ENCODE data around the gene BNC2. TPM values are rescaled to one million over a fixed set of nuclear protein-coding genes. Genes with fewer than 3 reads are reported as not detected.
A peak's percentile ranks its signal among the peaks of the same experiment; 100 is the strongest.

Gene BNC2
- total and polyA plus RNA-seq, 8 donors, result 0.28 to 7.6 (median 0.99) TPM

DNA sequence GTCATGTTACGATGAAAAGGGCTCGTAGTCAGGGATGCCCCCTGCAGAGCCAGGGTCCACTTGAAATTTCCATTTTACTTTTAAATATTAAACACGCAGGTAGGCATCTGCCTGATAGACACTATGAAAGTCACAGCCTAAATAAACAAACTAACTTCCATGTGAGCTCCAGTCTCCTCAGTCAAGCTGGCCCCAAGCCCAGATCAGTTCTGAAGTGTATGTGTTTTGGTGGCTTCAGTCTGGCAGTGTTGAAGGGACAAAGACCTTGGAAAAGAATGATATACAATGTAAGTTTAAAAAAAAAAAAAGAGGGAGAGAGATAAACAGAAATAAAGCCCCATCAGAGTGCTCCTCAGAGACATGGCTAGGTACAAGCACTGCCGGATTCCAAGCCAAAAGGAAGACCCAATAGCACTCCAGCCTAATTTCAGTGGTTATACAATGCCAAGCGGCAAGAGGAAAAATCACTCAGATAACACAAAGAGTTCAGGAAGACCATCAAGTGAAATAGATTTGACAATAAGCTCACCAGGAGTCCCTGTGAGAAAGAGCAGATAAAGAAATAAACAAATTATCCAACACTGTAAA is 181.0 kb downstream of the BNC2 start:
- no peaks in the 10 kb centered on the region for H3K36me3 ChIP-seq
- no peaks in the 10 kb centered on the region for H3K4me1 ChIP-seq
- TF ChIP-seq, protein P1, sequence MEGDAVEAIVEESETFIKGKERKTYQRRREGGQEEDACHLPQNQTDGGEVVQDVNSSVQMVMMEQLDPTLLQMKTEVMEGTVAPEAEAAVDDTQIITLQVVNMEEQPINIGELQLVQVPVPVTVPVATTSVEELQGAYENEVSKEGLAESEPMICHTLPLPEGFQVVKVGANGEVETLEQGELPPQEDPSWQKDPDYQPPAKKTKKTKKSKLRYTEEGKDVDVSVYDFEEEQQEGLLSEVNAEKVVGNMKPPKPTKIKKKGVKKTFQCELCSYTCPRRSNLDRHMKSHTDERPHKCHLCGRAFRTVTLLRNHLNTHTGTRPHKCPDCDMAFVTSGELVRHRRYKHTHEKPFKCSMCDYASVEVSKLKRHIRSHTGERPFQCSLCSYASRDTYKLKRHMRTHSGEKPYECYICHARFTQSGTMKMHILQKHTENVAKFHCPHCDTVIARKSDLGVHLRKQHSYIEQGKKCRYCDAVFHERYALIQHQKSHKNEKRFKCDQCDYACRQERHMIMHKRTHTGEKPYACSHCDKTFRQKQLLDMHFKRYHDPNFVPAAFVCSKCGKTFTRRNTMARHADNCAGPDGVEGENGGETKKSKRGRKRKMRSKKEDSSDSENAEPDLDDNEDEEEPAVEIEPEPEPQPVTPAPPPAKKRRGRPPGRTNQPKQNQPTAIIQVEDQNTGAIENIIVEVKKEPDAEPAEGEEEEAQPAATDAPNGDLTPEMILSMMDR (IDR thresholded peaks at IDR 0.05), result no peak
- FAIRE-seq, result no peak
- peak in 2 of 4 donors; percentile 54 to 62 for ATAC-seq
- intact Hi-C loops (cut with DNase I), result no loop called here
- 35 to 40% methylated on average over 5 of the region's 5 CpGs for WGBS, 2 donors
- H3K27me3 ChIP-seq, result no peaks in the 10 kb centered on the region
- no peaks in the 10 kb centered on the region for H3K9me3 ChIP-seq
- no peak overlapping the region for H3K4me3 ChIP-seq
- H3K27ac ChIP-seq, result no peak overlapping the region
- DNase-seq, result peak in 1 of 6 donors; percentile 20

DNA sequence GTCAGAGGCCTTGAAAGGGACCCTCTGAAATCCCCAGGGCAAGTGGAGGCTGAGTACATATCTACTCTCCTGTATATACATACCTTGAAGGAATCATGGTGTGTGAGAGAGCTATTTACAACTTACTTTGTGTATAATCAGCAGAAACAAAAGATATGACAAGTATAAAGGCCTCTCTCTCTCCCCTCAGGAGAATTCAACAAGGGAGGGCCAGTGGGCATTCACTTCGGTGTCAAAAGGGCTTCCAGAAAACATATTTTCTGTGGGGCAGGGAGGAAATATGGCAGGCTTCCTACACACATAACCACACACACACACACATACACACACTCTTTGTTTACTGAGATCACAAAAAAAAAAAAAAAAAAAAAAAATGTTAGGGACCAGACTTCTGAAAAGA is 181.7 kb downstream of the BNC2 start:
- ATAC-seq (no peak), FAIRE-seq (no peak), DNase-seq (no peak)
- H3K27me3 ChIP-seq, result no peaks in the 10 kb centered on the region
- no peak overlapping the region for H3K27ac ChIP-seq
- no peak overlapping the region for H3K4me3 ChIP-seq
- H3K9me3 ChIP-seq, result no peaks in the 10 kb centered on the region
- WGBS, 2 donors, result 45 to 56% methylated on average over 1 of the region's 1 CpG
- TF ChIP-seq, protein P1 (IDR thresholded peaks at IDR 0.05), result no peak
- intact Hi-C loops (cut with DNase I), result no loop called here
- no peaks in the 10 kb centered on the region for H3K4me1 ChIP-seq
- no peaks in the 10 kb centered on the region for H3K36me3 ChIP-seq

DNA sequence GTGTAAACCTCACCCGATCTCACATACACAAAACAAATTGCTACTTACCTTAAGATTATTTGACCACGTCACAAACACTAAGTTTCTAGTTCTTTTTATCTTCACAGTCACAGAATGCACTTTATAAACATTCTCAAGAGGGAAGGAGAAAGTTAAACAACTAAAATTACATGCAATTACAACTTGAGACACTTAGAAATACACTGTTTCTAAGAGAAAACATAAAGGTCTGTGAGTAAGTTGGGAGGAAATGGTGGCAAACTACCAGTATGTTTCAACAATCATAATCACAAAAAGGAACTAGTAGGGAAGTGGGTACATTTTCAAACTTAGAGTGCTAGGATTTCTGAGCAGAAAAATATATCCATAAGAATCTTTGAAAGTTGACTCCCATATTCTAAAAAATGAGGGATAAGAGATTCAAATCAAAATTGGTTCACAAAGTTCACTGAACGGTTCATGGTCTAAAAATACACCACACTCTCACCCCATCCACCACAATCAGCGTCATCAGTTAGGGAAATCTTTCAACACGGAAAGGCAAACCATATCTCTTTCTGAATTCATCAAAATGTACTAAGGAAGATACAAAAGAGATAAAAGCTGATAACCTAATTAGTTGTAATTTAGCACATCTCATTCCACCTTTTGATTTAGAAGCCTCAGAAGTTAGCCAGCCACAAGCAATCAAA is 182.6 kb downstream of the BNC2 start:
- intact Hi-C loops (cut with DNase I), result no loop called here
- no peak for DNase-seq
- no peak overlapping the region for H3K27ac ChIP-seq
- H3K36me3 ChIP-seq, result no peaks in the 10 kb centered on the region
- no peaks in the 10 kb centered on the region for H3K27me3 ChIP-seq
- ATAC-seq, result no peak
- 72 to 86% methylated on average over 5 of the region's 5 CpGs for WGBS, 2 donors
- TF ChIP-seq, protein P1 (IDR thresholded peaks at IDR 0.05), result no peak
- H3K4me1 ChIP-seq, result no peaks in the 10 kb centered on the region
- FAIRE-seq, result no peak
- no peaks in the 10 kb centered on the region for H3K9me3 ChIP-seq
- H3K4me3 ChIP-seq, result no peak overlapping the region

DNA sequence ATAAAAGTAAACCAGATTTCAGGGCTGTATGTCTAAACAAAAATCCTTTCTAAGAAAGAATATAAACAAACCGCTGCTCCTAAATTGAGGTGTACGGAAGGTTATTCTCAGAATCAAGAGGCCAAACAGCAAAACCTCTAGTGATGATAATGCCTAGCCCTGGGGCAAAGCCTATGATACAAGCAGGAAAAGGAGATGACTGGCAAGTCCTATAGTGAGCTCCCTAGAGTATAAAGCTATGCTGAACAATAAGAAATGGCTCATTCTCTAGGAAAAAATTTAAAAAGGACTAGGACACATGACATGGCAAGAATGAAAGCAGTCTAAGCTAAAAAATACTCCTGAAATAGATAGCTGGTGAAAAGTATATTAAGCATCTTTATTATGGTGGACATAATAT is 187.1 kb downstream of the BNC2 start:
- Histone ChIP-seq H3K4me1 (no peaks in the 10 kb centered on the region), H3K27ac (no peak overlapping the region), H3K4me3 (no peak overlapping the region), H3K27me3 (no peaks in the 10 kb centered on the region), H3K36me3 (no peaks in the 10 kb centered on the region), H3K9me3 (no peaks in the 10 kb centered on the region)
- TF ChIP-seq, protein P1 (IDR thresholded peaks at IDR 0.05), result no peak
- intact Hi-C loops (cut with DNase I), result no loop called here
- DNase-seq, result no peak
- ATAC-seq, result no peak
- WGBS, 2 donors, result 77 to 88% methylated on average over 2 of the region's 2 CpGs
- FAIRE-seq, result no peak

DNA sequence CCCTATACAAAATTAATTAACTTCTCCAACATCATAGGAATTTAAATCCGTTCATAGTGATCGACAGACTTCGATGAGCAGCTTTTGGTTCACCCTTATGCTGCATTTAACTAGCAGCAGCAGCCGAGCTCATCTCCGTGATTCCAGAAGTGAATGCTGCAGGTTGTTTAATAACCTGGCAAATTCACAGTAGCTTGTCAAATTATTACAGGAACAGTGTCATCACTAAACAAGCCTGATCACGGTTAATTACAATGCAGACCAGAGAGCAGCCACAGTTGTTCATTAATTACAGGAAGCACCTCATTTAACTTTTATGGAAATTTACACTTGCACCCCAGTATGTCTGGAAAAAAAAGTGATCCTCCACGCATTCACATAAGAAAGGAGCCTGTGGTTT is 188.2 kb downstream of the BNC2 start:
- Histone ChIP-seq H3K27ac (no peak overlapping the region), H3K27me3 (no peaks in the 10 kb centered on the region), H3K9me3 (no peaks in the 10 kb centered on the region), H3K4me1 (no peaks in the 10 kb centered on the region), H3K36me3 (no peaks in the 10 kb centered on the region), H3K4me3 (no peak overlapping the region)
- DNase-seq, result no peak
- no peak for ATAC-seq
- no peak for FAIRE-seq
- TF ChIP-seq, protein P1 (IDR thresholded peaks at IDR 0.05), result no peak
- intact Hi-C loops (cut with DNase I), result no loop called here
- 66 to 81% methylated on average over 7 of the region's 7 CpGs for WGBS, 2 donors
